ENCODE results near the gene MANBA. TPM values are rescaled to one million over a fixed set of nuclear protein-coding genes. Genes with fewer than 3 reads are reported as not detected.

MANBA gene
- total RNA-seq, 1 experiment from 2014 or later: 14.5 TPM

DNA sequence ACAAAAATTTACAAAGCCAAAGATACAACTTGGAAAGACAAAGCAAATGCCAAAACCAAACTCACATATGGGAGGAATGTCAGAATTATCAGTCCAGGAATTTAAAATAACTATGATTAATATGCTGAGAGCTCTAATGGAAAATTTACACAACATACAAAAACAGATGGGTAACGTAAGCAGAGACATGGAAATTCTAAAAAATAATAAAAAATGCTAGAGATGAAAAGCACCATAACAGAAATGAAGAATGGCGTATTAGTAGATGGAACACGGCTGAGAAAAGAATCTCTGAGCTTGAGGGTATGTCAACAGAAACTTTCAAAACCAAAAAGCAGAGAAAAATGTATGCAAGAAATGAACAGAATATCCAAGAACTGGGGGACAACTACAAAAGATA, 4.1 kb upstream of the MANBA start:
- Histone ChIP-seq H3K27ac (ENCODE audit: low read length) (no peak overlapping the region), H3K4me1 (ENCODE audit: control insufficient read depth, insufficient read depth, low read length) (peaks cover 4% of the 10 kb centered on the region; the same call in 1 of the 2 replicates), H3K4me3 (ENCODE audit: low read depth in 2 of 2, low read length in 2 of 2) (no peak overlapping the region), H3K36me3 (ENCODE audit: control insufficient read depth, insufficient read depth, low read length) (no peaks in the 10 kb centered on the region; the same call in 1 of the 2 replicates), H3K9me3 (ENCODE audit: control insufficient read depth, insufficient read depth, low read depth, low read length) (no peaks in the 10 kb centered on the region), H3K27me3 (ENCODE audit: control insufficient read depth, insufficient read depth, low read length) (no peaks in the 10 kb centered on the region)
- DNase-seq (ENCODE audit: low read depth, low spot score): no peak
- ATAC-seq: no peak
- no peak for TF ChIP-seq CTCF (IDR thresholded peaks at IDR 0.05)
- TF ChIP-seq SIN3A (IDR thresholded peaks at IDR 0.05; ENCODE audit: borderline replicate concordance, insufficient read depth, low read depth, low read length): no peak
- no peak for TF ChIP-seq TCF7L2 (IDR thresholded peaks at IDR 0.05; ENCODE audit: low read depth, low read length)
- TF ChIP-seq POLR2AphosphoS5 (IDR thresholded peaks at IDR 0.05; ENCODE audit: low read depth, low read length): no peak
- TF ChIP-seq, protein P1, sequence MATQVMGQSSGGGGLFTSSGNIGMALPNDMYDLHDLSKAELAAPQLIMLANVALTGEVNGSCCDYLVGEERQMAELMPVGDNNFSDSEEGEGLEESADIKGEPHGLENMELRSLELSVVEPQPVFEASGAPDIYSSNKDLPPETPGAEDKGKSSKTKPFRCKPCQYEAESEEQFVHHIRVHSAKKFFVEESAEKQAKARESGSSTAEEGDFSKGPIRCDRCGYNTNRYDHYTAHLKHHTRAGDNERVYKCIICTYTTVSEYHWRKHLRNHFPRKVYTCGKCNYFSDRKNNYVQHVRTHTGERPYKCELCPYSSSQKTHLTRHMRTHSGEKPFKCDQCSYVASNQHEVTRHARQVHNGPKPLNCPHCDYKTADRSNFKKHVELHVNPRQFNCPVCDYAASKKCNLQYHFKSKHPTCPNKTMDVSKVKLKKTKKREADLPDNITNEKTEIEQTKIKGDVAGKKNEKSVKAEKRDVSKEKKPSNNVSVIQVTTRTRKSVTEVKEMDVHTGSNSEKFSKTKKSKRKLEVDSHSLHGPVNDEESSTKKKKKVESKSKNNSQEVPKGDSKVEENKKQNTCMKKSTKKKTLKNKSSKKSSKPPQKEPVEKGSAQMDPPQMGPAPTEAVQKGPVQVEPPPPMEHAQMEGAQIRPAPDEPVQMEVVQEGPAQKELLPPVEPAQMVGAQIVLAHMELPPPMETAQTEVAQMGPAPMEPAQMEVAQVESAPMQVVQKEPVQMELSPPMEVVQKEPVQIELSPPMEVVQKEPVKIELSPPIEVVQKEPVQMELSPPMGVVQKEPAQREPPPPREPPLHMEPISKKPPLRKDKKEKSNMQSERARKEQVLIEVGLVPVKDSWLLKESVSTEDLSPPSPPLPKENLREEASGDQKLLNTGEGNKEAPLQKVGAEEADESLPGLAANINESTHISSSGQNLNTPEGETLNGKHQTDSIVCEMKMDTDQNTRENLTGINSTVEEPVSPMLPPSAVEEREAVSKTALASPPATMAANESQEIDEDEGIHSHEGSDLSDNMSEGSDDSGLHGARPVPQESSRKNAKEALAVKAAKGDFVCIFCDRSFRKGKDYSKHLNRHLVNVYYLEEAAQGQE (IDR thresholded peaks at IDR 0.05; ENCODE audit: insufficient read depth in 1 of 2, low read depth in 2 of 2, low read length in 1 of 2): no peak
- ChIA-PET CTCF (no interaction called here), POLR2A (no interaction called here)
- intact Hi-C loops (cut with micrococcal nuclease; ENCODE audit: unreplicated experiment) (no loop called here), in situ Hi-C loops (cut with HindIII; ENCODE audit: low pct_unique_long_range_greater_than_20kb, low sequenced_read_pairs) (no loop called here)
- no TSS peak for BruUV-seq (replicated peaks)

DNA sequence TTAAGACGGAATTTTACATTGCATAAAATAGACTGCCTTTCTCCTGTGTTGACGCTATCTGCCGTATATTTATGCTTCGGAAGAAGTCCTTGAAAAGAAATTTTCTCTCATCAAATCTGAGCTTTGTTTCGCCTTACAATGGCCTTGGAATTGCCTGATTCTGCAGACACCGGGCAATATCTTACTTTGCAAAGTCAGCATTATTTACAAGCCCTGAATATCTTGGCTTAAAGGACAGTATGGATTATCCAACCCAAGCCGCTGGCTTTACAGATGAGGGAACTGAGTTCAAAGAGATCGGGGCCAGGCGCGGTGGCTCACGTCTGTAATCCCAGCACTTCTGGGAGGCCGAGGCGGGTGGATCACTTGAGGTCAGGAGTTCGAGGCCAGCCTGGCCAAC, 1.1 kb upstream of the MANBA start:
- ChIA-PET POLR2A (no interaction called here), CTCF (interaction anchor here (0.7 kb wide), 1 partner anchor 176 kb away, joined by 3 read pairs; no protein-coding TSS in a partner anchor)
- Histone ChIP-seq H3K27ac (ENCODE audit: low read length) (no peak overlapping the region), H3K27me3 (ENCODE audit: control insufficient read depth, insufficient read depth, low read length) (no peaks in the 10 kb centered on the region), H3K4me1 (ENCODE audit: control insufficient read depth, insufficient read depth, low read length) (peaks cover 7% of the 10 kb centered on the region), H3K9me3 (ENCODE audit: control insufficient read depth, insufficient read depth, low read depth, low read length) (no peaks in the 10 kb centered on the region), H3K36me3 (ENCODE audit: control insufficient read depth, insufficient read depth, low read length) (no peaks in the 10 kb centered on the region; the same call in 1 of the 2 replicates), H3K4me3 (ENCODE audit: low read depth in 2 of 2, low read length in 2 of 2) (no peak overlapping the region; a peak in 1 of 4 replicates)
- in situ Hi-C loops (cut with HindIII; ENCODE audit: low pct_unique_long_range_greater_than_20kb, low sequenced_read_pairs) (no loop called here), intact Hi-C loops (cut with micrococcal nuclease; ENCODE audit: unreplicated experiment) (no loop called here)
- DNase-seq (ENCODE audit: low read depth, low spot score): no peak
- ATAC-seq: no peak
- BruUV-seq (replicated peaks): no TSS peak
- TF ChIP-seq, protein P1 (IDR thresholded peaks at IDR 0.05; ENCODE audit: insufficient read depth in 1 of 2, low read depth in 2 of 2, low read length in 1 of 2): no peak
- TF ChIP-seq CTCF (IDR thresholded peaks at IDR 0.05): no peak
